Activated CD4-positive, alpha-beta T cell treated with anti-CD3 and anti-CD28 coated beads for 36 hours (primary cell): Measurements from ENCODE around the gene GATB. TPM values are rescaled to one million over a fixed set of nuclear protein-coding genes. Genes with fewer than 3 reads are reported as not detected.

Source experiments
- ATAC-seq: fragments of 200-7000 bp; cut with Tn5 transposase; one replicate; pipeline ENCODE4 v1.10.0; 2021; ENCODE audit warnings: mild to moderate bottlenecking, moderate library complexity
- CTCF ChIA-PET: fragments of 350-600 bp; sonication (Branson Sonifier 250); formaldehyde crosslinking; loops from one replicate; lab custom pipeline; 2021; ENCODE audit warnings: antibody characterized with exemption; lab: Charles Lee
- POLR2A ChIA-PET: fragments of 350-600 bp; sonication (Branson Sonifier 250); formaldehyde crosslinking; loops from one replicate; lab custom pipeline; 2021; ENCODE audit warnings: antibody characterized with exemption, inconsistent platforms; lab: Charles Lee
- DNase-seq: peaks from one replicate; pipeline ENCODE4 v3.0.0-alpha.2; 2020
- H3K27ac Mint-ChIP-seq: one replicate; pipeline ENCODE4 v1.8.0; 2021; ENCODE audit warnings: mixed read lengths
- H3K27me3 Mint-ChIP-seq: one replicate; pipeline ENCODE4 v1.8.0; 2021; ENCODE audit warnings: mixed read lengths
- H3K36me3 Mint-ChIP-seq: one replicate; pipeline ENCODE4 v1.8.0; 2021; ENCODE audit warnings: low read depth, mixed read lengths
- H3K4me1 Mint-ChIP-seq: one replicate; pipeline ENCODE4 v1.8.0; 2021; ENCODE audit warnings: mixed read lengths
- H3K4me3 Mint-ChIP-seq: one replicate; pipeline ENCODE4 v1.8.0; 2021; ENCODE audit warnings: mild to moderate bottlenecking, moderate library complexity, mixed read lengths
- H3K9me3 Mint-ChIP-seq: one replicate; pipeline ENCODE4 v1.8.0; 2021; ENCODE audit warnings: low read depth, mixed read lengths
- intact Hi-C, 2 experiments: fragments of 100-400 bp; cut with DNase I in 1 of 2; cut with micrococcal nuclease in 1 of 2; formaldehyde crosslinking; loops; one replicate each; pipeline versions ENCODE4 v1.14.2 to v1.15.1; 2022 to 2024; cut with DNase I, micrococcal nuclease
- total RNA-seq, 2 experiments: library from RNA; stranded (reverse); gene quantifications; one replicate each; pipeline ENCODE4 v1.2.3, GENCODE V29; 2021

Gene GATB
- total RNA-seq, 2 experiments from 2014 or later, result 21.2 to 25.6 TPM

DNA sequence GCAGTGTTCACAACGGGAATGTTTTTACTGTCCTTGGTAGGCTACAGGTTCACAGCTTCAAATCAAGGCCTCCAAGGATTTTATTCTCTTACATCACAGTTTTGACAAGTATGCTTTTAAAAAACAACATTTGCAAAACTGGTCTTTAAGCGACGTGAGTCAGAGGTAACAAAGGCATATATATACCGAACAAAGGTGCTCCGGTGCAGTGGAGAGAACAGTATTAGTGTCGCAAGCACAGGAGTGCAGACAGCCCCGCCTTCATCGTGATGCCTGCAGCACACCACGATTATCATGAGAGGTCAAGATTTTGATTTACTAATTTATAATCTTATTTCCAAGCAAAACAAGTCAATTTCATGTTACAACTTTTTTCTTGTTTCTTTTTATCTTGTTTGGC is 90.8 kb downstream of the GATB start:
- Mint-ChIP-seq H3K27me3 (no peaks in the 10 kb centered on the region), H3K36me3 (no peaks in the 10 kb centered on the region), H3K4me3 (no peak overlapping the region), H3K9me3 (no peaks in the 10 kb centered on the region), H3K27ac (no peak overlapping the region), H3K4me1 (no peaks in the 10 kb centered on the region)
- ChIA-PET POLR2A (no interaction called here), CTCF (interaction anchor here (0.6 kb wide), 1 partner anchor 8 kb away, joined by 3 read pairs; no protein-coding TSS in a partner anchor)
- DNase-seq (no peak), ATAC-seq (no peak)
- intact Hi-C loops, result no loop called here

DNA sequence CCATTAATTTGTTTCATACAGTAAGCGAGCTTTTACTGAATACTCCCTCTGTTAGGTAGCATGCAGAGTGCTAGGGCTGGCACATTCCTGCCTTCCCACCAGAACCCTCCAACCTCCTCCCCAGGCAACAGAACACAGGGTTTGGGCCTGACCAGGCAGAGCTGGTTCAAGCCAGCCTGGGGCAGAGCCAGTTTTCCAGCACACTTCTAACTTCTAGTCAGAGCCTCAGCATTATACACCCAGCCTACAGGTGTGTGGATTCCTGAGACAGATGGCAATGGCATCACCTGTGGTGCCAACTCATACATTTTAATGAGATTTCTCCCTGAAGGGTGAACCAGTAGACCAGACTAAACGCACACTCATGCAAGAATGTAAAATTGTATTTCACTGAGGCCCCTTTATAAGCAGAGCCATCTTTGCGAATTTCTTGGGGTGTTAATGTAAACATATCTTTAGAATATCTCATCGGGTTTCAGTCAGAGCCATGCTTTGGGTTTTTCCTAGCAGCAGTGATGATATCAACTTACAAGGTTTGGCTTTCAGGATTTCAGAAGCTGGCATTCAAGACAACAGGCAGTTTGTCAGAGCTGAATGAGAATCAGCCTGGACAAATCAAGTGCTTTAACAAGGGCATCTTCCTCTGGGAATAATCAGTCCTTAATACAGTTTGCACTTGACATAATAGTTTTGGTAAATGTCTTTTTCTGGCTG is 92.0 kb downstream of the GATB start:
- Mint-ChIP-seq H3K4me1 (no peaks in the 10 kb centered on the region), H3K27me3 (no peaks in the 10 kb centered on the region), H3K27ac (no peak overlapping the region), H3K4me3 (no peak overlapping the region), H3K36me3 (no peaks in the 10 kb centered on the region), H3K9me3 (no peaks in the 10 kb centered on the region)
- ChIA-PET CTCF (interaction anchor here (0.6 to 0.7 kb wide), 2 partner anchors 143 to 149 kb away, joined by 3 read pairs; no protein-coding TSS in a partner anchor), POLR2A (no interaction called here)
- ATAC-seq (no peak), DNase-seq (no peak)
- intact Hi-C loops, result no loop called here

DNA sequence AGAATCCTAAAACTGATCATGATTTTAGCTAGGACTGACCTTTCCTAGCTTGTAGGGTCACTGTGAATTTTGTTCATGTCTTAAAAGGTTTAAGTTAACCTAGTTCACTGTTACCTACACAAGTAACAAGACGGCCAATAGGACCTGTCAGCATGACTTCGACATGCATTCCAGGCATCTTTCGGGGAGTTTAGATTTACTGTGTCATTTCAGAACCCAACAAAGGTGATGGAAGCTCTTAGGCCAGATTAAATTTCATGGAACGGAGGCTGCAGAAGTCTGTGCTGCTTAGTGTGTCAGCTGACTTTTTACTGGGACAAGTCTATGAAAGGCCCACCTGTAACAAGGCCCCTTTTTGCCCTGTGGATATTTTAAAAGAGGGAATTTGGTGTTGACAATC is 93.1 kb downstream of the GATB start:
- no peak for ATAC-seq
- Mint-ChIP-seq H3K9me3 (no peaks in the 10 kb centered on the region), H3K4me1 (no peaks in the 10 kb centered on the region), H3K36me3 (no peaks in the 10 kb centered on the region), H3K27me3 (no peaks in the 10 kb centered on the region), H3K27ac (no peak overlapping the region), H3K4me3 (no peak overlapping the region)
- ChIA-PET CTCF (interaction anchor here (1.1 kb wide), 1 partner anchor 15 kb away, joined by 3 read pairs; no protein-coding TSS in a partner anchor), POLR2A (interaction anchor here (0.6 kb wide), 1 partner anchor 18 kb away, joined by 6 read pairs; no protein-coding TSS in a partner anchor)
- intact Hi-C loops, result no loop called here
- no peak for DNase-seq

DNA sequence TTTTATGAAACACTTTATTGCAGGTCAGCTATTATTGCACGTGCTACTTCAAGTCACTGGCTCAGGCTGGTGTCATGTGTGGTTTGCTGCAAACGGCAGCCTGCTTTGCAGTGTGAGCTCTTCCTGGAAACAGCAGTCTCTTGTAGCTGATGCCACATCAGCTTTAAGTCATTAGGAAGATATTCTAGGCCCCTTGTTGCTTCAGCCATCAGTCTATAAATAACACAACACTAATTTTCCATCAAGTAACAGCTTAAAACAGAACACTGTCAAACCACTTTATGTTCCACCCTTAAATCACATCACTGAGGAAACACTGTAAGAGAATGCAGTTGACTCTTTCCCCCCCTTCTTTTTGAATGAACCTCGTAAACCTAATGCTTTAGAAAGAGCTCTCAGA is 93.8 kb downstream of the GATB start:
- CTCF ChIA-PET, result interaction anchor here (1.1 kb wide), 1 partner anchor 14 kb away, joined by 3 read pairs; no protein-coding TSS in a partner anchor
- intact Hi-C loops, result no loop called here
- no peaks in the 10 kb centered on the region for H3K9me3 Mint-ChIP-seq
- no peaks in the 10 kb centered on the region for H3K4me1 Mint-ChIP-seq
- H3K27me3 Mint-ChIP-seq, result no peaks in the 10 kb centered on the region
- DNase-seq (no peak), ATAC-seq (no peak)
- no peak overlapping the region for H3K27ac Mint-ChIP-seq
- H3K4me3 Mint-ChIP-seq, result no peak overlapping the region
- no peaks in the 10 kb centered on the region for H3K36me3 Mint-ChIP-seq
- POLR2A ChIA-PET, result no interaction called here

DNA sequence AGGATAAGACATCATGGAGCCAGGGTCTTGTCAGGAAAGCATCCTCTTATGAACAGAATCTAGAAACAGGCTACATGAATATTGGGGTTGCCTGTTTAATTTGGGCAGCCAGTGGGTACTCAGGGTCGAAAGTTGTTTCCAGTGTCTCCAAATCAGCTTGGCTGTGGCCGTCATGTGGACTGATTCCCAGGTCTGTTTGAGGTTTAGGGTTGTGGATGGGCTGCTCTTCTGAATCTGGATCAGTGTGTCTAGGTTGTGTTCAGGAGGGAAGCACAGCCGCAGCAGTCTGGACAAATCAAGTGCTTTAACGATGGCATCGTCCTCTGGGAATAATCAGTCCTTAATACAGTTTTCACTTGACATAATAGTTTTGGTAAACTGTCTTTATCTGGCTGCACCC is 94.3 kb downstream of the GATB start:
- H3K4me3 Mint-ChIP-seq, result no peak overlapping the region
- ChIA-PET CTCF (no interaction called here), POLR2A (no interaction called here)
- no peak for DNase-seq
- no peaks in the 10 kb centered on the region for H3K27me3 Mint-ChIP-seq
- intact Hi-C loops, result no loop called here
- H3K36me3 Mint-ChIP-seq, result no peaks in the 10 kb centered on the region
- ATAC-seq, result no peak
- H3K9me3 Mint-ChIP-seq, result no peaks in the 10 kb centered on the region
- H3K4me1 Mint-ChIP-seq, result no peaks in the 10 kb centered on the region
- H3K27ac Mint-ChIP-seq, result no peak overlapping the region

DNA sequence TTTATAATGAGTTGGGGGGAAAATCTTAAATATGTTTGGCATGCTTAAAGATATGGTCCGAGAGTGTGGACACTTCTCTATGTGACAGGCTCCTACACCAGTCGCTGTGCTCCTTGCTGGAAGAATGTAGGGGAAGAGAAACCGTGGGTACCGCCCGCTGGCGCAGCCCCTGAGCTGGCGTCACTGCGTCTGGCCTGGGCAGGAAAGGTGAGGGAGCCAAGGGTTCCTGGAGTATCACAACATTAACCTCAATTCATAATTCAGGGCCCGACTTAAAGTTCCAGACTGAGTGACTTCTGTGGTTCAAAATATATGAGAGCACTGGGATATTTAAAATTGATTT is 95.1 kb downstream of the GATB start:
- DNase-seq (no peak), ATAC-seq (no peak)
- no peaks in the 10 kb centered on the region for H3K27me3 Mint-ChIP-seq
- POLR2A ChIA-PET, result no interaction called here
- H3K36me3 Mint-ChIP-seq, result no peaks in the 10 kb centered on the region
- no peak overlapping the region for H3K4me3 Mint-ChIP-seq
- intact Hi-C loops, result no loop called here
- no peaks in the 10 kb centered on the region for H3K9me3 Mint-ChIP-seq
- no peak overlapping the region for H3K27ac Mint-ChIP-seq
- CTCF ChIA-PET, result no interaction called here
- no peaks in the 10 kb centered on the region for H3K4me1 Mint-ChIP-seq

DNA sequence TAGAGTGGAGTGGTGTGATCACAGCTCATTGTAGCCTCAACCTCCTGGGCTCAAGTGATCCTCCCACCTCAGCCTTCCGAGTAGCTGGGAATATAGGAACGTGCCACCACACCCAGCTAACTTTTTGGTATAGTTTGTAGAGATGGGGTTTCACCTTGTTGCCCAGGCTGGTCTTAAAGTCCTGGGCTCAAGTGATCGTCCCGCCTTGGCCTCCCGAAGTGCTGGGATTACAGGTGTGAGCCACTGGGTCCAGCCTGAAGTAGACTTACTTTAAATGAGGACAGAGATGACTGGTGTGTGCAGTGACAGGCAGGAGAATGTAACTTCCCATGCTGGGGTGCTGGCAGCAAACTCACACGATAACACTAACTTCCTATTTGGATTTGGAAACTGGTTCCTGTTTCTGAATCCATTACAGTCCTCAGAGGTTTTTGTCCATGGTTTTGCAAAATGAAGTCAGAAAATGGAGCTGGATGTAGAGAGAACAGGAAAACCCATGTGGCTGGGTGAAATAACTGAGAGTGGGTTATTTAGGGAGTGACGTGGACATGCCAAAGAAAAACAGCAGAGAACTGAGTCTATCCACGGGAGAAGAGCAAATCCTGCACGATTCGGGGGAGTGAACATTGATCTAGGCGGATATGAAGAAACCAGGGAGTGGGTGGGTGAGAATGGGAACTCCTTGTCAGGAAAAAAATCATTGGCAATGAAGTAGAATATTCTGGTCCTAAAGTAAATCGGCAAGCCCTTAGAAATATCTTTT is 95.6 kb downstream of the GATB start:
- intact Hi-C loops, result no loop called here
- ChIA-PET CTCF (interaction anchor here (0.5 to 0.7 kb wide), 2 partner anchors 15 to 224 kb away, joined by 3 to 4 read pairs; no protein-coding TSS in a partner anchor), POLR2A (no interaction called here)
- H3K4me3 Mint-ChIP-seq, result no peak overlapping the region
- H3K36me3 Mint-ChIP-seq, result no peaks in the 10 kb centered on the region
- no peaks in the 10 kb centered on the region for H3K9me3 Mint-ChIP-seq
- peaks cover 2% of the 10 kb centered on the region for H3K4me1 Mint-ChIP-seq
- H3K27me3 Mint-ChIP-seq, result no peaks in the 10 kb centered on the region
- ATAC-seq (no peak), DNase-seq (no peak)
- H3K27ac Mint-ChIP-seq, result no peak overlapping the region

DNA sequence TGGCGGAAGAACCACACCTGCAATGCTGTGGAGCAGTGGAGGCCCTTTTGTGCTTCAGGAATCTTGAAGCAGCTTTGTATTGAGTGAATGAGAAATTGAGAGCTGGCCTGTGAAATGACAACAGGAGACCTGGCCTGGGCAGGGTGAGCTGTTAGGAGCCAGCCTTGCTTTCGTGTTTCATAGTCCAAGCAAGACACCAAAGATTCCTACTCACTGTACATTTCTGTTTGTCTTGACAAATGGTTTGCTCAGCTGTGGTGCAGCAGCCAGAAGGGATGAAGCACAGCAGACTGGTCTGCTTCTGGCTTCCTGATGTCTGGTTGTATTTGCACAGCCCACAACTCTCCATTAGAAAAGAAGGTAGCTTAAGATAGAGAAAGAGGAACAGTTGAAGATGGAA is 96.5 kb downstream of the GATB start:
- intact Hi-C loops, result no loop called here
- Mint-ChIP-seq H3K9me3 (no peaks in the 10 kb centered on the region), H3K27me3 (no peaks in the 10 kb centered on the region), H3K4me1 (peaks cover 12% of the 10 kb centered on the region), H3K27ac (no peak overlapping the region), H3K36me3 (no peaks in the 10 kb centered on the region), H3K4me3 (no peak overlapping the region)
- ATAC-seq, result no peak
- ChIA-PET POLR2A (no interaction called here), CTCF (interaction anchor here (0.5 to 0.7 kb wide), 2 partner anchors 16 to 223 kb away, joined by 3 to 4 read pairs; no protein-coding TSS in a partner anchor)
- no peak for DNase-seq

DNA sequence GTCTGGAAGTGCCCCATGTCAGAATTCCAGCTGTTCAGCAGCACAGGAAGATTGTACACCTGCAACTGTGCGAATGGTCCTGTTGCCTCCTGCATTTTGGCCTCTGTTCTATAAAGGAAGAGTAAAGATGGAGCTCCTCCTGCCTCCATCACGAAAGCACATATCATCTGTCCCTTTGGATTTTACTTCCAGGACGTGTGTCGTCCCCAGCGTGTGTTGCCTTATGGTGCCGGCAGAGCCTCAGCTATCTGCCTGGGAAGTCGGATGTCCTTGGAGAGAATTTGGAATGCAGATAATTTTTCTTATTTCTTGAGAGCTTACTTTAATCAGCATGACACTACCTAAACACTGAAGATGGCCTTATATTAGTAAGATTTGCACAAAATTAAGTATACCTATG is 97.7 kb downstream of the GATB start:
- ChIA-PET POLR2A (no interaction called here), CTCF (interaction anchor here (0.5 to 0.9 kb wide), 4 partner anchors 23 to 568 kb away, joined by 3 read pairs; no protein-coding TSS in a partner anchor)
- no peaks in the 10 kb centered on the region for H3K36me3 Mint-ChIP-seq
- ATAC-seq (no peak), DNase-seq (no peak)
- H3K4me3 Mint-ChIP-seq, result no peak overlapping the region
- H3K4me1 Mint-ChIP-seq, result peaks cover 19% of the 10 kb centered on the region
- no peak overlapping the region for H3K27ac Mint-ChIP-seq
- no peaks in the 10 kb centered on the region for H3K27me3 Mint-ChIP-seq
- intact Hi-C loops, result no loop called here
- no peaks in the 10 kb centered on the region for H3K9me3 Mint-ChIP-seq

DNA sequence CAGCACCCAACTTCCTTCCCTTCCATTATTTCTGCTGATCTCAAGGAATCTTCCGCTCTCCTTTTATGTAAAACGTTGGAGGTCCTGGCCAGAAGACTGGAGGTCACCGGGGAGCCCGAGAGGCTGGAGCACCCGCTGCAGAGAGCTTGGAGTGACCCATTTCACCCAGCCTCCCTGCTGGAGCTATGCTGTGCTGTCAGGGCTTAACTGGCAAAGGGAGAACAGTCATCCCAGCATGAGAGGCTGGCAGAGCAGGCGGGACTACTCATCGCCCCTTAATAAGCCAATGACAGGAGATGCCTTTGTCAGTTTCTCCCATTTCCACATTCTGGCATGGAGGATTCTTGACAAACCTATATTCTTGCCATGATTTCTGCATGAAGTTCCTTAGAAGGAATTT is 98.9 kb downstream of the GATB start:
- H3K36me3 Mint-ChIP-seq, result no peaks in the 10 kb centered on the region
- H3K27me3 Mint-ChIP-seq, result no peaks in the 10 kb centered on the region
- no peaks in the 10 kb centered on the region for H3K9me3 Mint-ChIP-seq
- POLR2A ChIA-PET, result no interaction called here
- H3K4me1 Mint-ChIP-seq, result peaks cover 19% of the 10 kb centered on the region
- H3K4me3 Mint-ChIP-seq, result no peak overlapping the region
- CTCF ChIA-PET, result interaction anchor here (0.7 kb wide), 1 partner anchor 9 kb away, joined by 3 read pairs; no protein-coding TSS in a partner anchor
- intact Hi-C loops, result no loop called here
- DNase-seq, result no peak
- H3K27ac Mint-ChIP-seq, result no peak overlapping the region
- ATAC-seq, result no peak

DNA sequence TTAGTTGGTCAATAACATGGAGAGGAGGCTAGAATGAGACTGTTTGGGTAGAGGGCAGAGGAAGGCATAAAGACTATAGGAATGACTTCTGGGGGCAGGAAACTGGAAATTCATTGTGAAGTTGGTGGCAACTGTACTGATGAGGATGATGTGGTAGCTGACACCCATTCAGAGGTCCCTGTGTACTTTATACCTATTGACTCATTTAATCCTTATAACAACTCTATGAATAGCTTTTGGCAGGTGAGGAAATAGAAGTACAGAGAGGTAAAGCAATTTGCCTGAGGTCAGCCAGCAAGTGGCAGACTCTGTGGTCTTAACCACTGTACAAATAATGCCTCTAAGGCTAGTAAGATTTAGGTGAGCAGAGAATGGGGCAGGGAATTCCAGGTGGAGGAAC is 100.1 kb downstream of the GATB start:
- Mint-ChIP-seq H3K27me3 (no peaks in the 10 kb centered on the region), H3K27ac (peak overlapping the region; percentile 79), H3K36me3 (no peaks in the 10 kb centered on the region), H3K4me1 (peaks cover 19% of the 10 kb centered on the region), H3K4me3 (no peak overlapping the region), H3K9me3 (no peaks in the 10 kb centered on the region)
- ATAC-seq (no peak), DNase-seq (no peak)
- intact Hi-C loops, result no loop called here
- ChIA-PET CTCF (interaction anchor here (1.1 kb wide), 1 partner anchor 15 kb away, joined by 3 read pairs; no protein-coding TSS in a partner anchor), POLR2A (no interaction called here)
